Endothelial cell of umbilical vein (primary cell): Measurements from ENCODE around the gene POMC. TPM values are rescaled to one million over a fixed set of nuclear protein-coding genes. Genes with fewer than 3 reads are reported as not detected.

ENCODE experiments used
- BruUV-seq: library from RNA; stranded (reverse); fragments of 400-500 nt; replicated peaks from 2 replicates; lab custom pipeline; 2021; lab: Mats Ljungman, UMichigan
- CTCF ChIA-PET: fragments of 300-600, 350-600 bp; sonication (Branson Sonifier 250); formaldehyde crosslinking; loops from one replicate; lab custom pipeline; 2021; ENCODE audit warnings: antibody characterized with exemption, inconsistent platforms; lab: Charles Lee
- POLR2A ChIA-PET: fragments of 300-600, 350-600 bp; sonication (Branson Sonifier 250); formaldehyde crosslinking; loops from one replicate; lab custom pipeline; 2021; ENCODE audit warnings: antibody characterized with exemption, inconsistent platforms; lab: Charles Lee
- DNase-seq: peaks from one replicate; pipeline ENCODE4 v3.0.0-alpha.2; 2011; ENCODE audit warnings: low read depth, low spot score
- FAIRE-seq: peaks from 2 replicates; lab custom pipeline; 2011; peaks lifted over from hg19 to GRCh38; lab: Jason Lieb, UNC
- H2AFZ ChIP-seq: 2 replicates; pipeline ENCODE4 v1.6.0; 2012; ENCODE audit warnings: low read depth, low read length, control low read depth, inconsistent platforms
- H3K27ac ChIP-seq: 2 replicates; pipeline ENCODE4 v1.5.1; 2011; ENCODE audit warnings: low read depth, mild to moderate bottlenecking, control low read depth, low read length, moderate library complexity; ENCODE audit not compliant: insufficient read depth
- H3K27me3 ChIP-seq, 2 experiments: 2 replicates each; pipeline versions ENCODE4 v1.6.0 to v1.6.1; 2011; ENCODE audit warnings: low read length in 2 of 2, mixed read lengths in 1 of 2; ENCODE audit not compliant: control insufficient read depth in 2 of 2, insufficient read depth in 2 of 2
- H3K36me3 ChIP-seq, 2 experiments: 2 replicates in 1 of 2; 3 replicates in 1 of 2; pipeline ENCODE4 v1.5.1; 2011; ENCODE audit warnings: low read length in 2 of 2, mild to moderate bottlenecking in 1 of 2, moderate library complexity in 1 of 2; ENCODE audit not compliant: control insufficient read depth in 2 of 2, insufficient read depth in 2 of 2; ENCODE audit errors: extremely low read depth in 1 of 2
- H3K4me1 ChIP-seq: 3 replicates; pipeline ENCODE4 v1.5.1; 2011; ENCODE audit warnings: mild to moderate bottlenecking, low read length; ENCODE audit not compliant: control insufficient read depth, insufficient read depth; ENCODE audit errors: extremely low read depth
- H3K4me2 ChIP-seq: 2 replicates; pipeline ENCODE4 v1.6.1; 2011; ENCODE audit warnings: low read length, control low read depth, mixed read lengths; ENCODE audit not compliant: insufficient read depth
- H3K4me3 ChIP-seq, 3 experiments: fragments of 200-600 bp in 1 of 3; sonication (generic), shearing (Covaris generic) in 1 of 3; replicated peaks in 1 of 3; 2 replicates each; pipeline ENCODE4 v1.5.1; 2011 to 2016; ENCODE audit warnings: control low read depth in 3 of 3, low read length in 3 of 3, mild to moderate bottlenecking in 2 of 3, inconsistent platforms in 1 of 3, low read depth in 1 of 3, moderate library complexity in 1 of 3; ENCODE audit not compliant: insufficient read depth in 1 of 3
- H3K79me2 ChIP-seq: 2 replicates; pipeline ENCODE4 v1.6.0; 2012; ENCODE audit warnings: low read length, inconsistent platforms; ENCODE audit not compliant: control insufficient read depth, insufficient read depth
- H3K9ac ChIP-seq: replicated peaks from 2 replicates; pipeline ENCODE3; 2011; ENCODE audit warnings: low read length, control low read depth; ENCODE audit not compliant: insufficient read depth; ENCODE audit errors: extremely low read depth
- H3K9me1 ChIP-seq: replicated peaks from 3 replicates; pipeline ENCODE4 v1.6.0; 2011; ENCODE audit warnings: mild to moderate bottlenecking, low read length; ENCODE audit not compliant: control insufficient read depth, insufficient read depth; ENCODE audit errors: extremely low read depth
- H3K9me3 ChIP-seq: replicated peaks from 2 replicates; pipeline ENCODE4 v1.5.1; 2012; ENCODE audit warnings: low read length, inconsistent platforms; ENCODE audit not compliant: control insufficient read depth, insufficient read depth
- H4K20me1 ChIP-seq: replicated peaks from 2 replicates; pipeline ENCODE3; 2011; ENCODE audit warnings: mild to moderate bottlenecking, low read length; ENCODE audit not compliant: control insufficient read depth, insufficient read depth; ENCODE audit errors: extremely low read depth
- CTCF ChIP-seq, 2 donors: IDR thresholded peaks; 1 replicate in 1 of 2; 2 replicates in 1 of 2; pipeline ENCODE4 v1.5.1; 2011; ENCODE audit warnings: low read length in 2 of 2, mild to moderate bottlenecking in 2 of 2, moderate library complexity in 2 of 2, control low read depth in 1 of 2, inconsistent platforms in 1 of 2, low read depth in 1 of 2; ENCODE audit not compliant: insufficient read depth in 1 of 2; ENCODE audit errors: extremely low read depth in 1 of 2
- EZH2 ChIP-seq: IDR thresholded peaks from 2 replicates; pipeline ENCODE4 v1.6.1; 2012; ENCODE audit warnings: borderline replicate concordance, low read depth, mild to moderate bottlenecking, moderate library complexity, low read length, inconsistent platforms; ENCODE audit not compliant: severe bottlenecking
- FOS ChIP-seq: IDR thresholded peaks from 2 replicates; pipeline ENCODE4 v1.6.1; 2011; ENCODE audit warnings: mild to moderate bottlenecking, low read length, moderate library complexity, borderline replicate concordance; ENCODE audit not compliant: insufficient read depth
- GATA2 ChIP-seq: IDR thresholded peaks from 2 replicates; pipeline ENCODE4 v1.7.0; 2011; ENCODE audit warnings: low read depth, mild to moderate bottlenecking, moderate library complexity, mixed read lengths, low read length; ENCODE audit not compliant: insufficient read length, insufficient read depth
- JUN ChIP-seq: IDR thresholded peaks from 2 replicates; pipeline ENCODE4 v1.6.1; 2011; ENCODE audit warnings: borderline replicate concordance, low read depth; ENCODE audit not compliant: insufficient read length, insufficient read depth
- MAX ChIP-seq: IDR thresholded peaks from 2 replicates; pipeline ENCODE4 v1.6.1; 2011; ENCODE audit not compliant: insufficient read depth, insufficient read length
- MYC ChIP-seq: IDR thresholded peaks from one replicate; pipeline ENCODE4 v1.6.1; 2011; ENCODE audit warnings: mild to moderate bottlenecking, low read depth, low read length
- POLR2A ChIP-seq: IDR thresholded peaks from 2 replicates; pipeline ENCODE4 v1.6.1; 2012; ENCODE audit warnings: low read depth, mild to moderate bottlenecking, control low read depth, low read length
- POLR2AphosphoS5 ChIP-seq: IDR thresholded peaks from 2 replicates; pipeline ENCODE4 v1.6.1; 2012; ENCODE audit warnings: low read depth, mild to moderate bottlenecking, control low read depth, low read length, moderate library complexity; ENCODE audit not compliant: insufficient read depth
- dilution Hi-C: fragments of 300-500 bp; cut with MboI; formaldehyde crosslinking; loops from one replicate; pipeline ENCODE4 v1.15.0; 2019; ENCODE audit warnings: low sequenced_read_pairs; ENCODE audit not compliant: extremely low pct_ligation_motif_present
- intact Hi-C: fragments of 100-400 bp; cut with micrococcal nuclease; formaldehyde crosslinking; loops from one replicate; pipeline ENCODE4 v1.10.0; 2022
- polyA plus RNA-seq, 4 experiments: library from polyadenylated mRNA; depleted of rRNA in 3 of 4; stranded (reverse) in 3 of 4; unstranded in 1 of 4; fragments of >200 nt; gene quantifications; 2 replicates each; pipeline versions ENCODE4 v1.2.1 to v1.2.3, GENCODE V29; 2011 to 2012; ENCODE audit warnings: missing spikeins in 1 of 4
- total RNA-seq: library from RNA; stranded (reverse); gene quantifications from 2 replicates; pipeline ENCODE4 v1.2.3, GENCODE V29; 2021

POMC gene
- total and polyA plus RNA-seq, 2 donors (not counting 3 experiments of a cell fraction or from before 2014, with no cell fraction given) = 2.4 to 2.7 TPM

GRCh38 chr2:25115249-25115883 lies 53.0 kb downstream of the POMC start:
- Histone ChIP-seq H3K27ac (no peak overlapping the region), H3K4me2 (no peak overlapping the region), H2AFZ (no peak overlapping the region), H3K4me1 (no peaks in the 10 kb centered on the region), H3K4me3 (no peak overlapping the region), H3K9me1 (no peaks in the 10 kb centered on the region), H3K79me2 (no peaks in the 10 kb centered on the region), H3K9me3 (no peaks in the 10 kb centered on the region), H3K27me3 (peaks cover 0 to 1% of the 10 kb centered on the region in 2 experiments), H4K20me1 (no peaks in the 10 kb centered on the region), H3K9ac (no peak overlapping the region), H3K36me3 (no peaks in the 10 kb centered on the region)
- CTCF ChIA-PET = interaction anchor here (0.6 to 1.9 kb wide), 2 partner anchors 11 to 140 kb away, joined by 3 to 8 read pairs; no protein-coding TSS in a partner anchor
- POLR2A ChIA-PET = no interaction called here
- intact Hi-C loops = no loop called here
- TF ChIP-seq JUN (no peak), EZH2 (no peak), MYC (no peak), FOS (no peak), GATA2 (no peak), CTCF (IDR thresholded peaks at IDR 0.05; ENCODE audit: extremely low read depth in 1 of 2, insufficient read depth in 1 of 2, low read depth in 1 of 2, low read length in 2 of 2) (no peak), MAX (no peak), POLR2AphosphoS5 (no peak), POLR2A (no peak)
- DNase-seq (no peak), FAIRE-seq (no peak)
- dilution Hi-C loops = no loop called here
- BruUV-seq = no TSS peak
